Epithelial cell of esophagus (primary cell): ENCODE measurements around the gene GADD45GIP1.
"Not testable (repeated sequence)": the region's sequence is repeated elsewhere in the genome, so short reads cannot be mapped to it uniquely, and the experiment has no call there.

Source experiments
- DNase-seq: peaks from one replicate; pipeline ENCODE4 v3.0.0; 2010; ENCODE audit warnings: low read depth
- H3K4me3 ChIP-seq: 2 replicates; pipeline ENCODE4 v1.5.1; 2011; ENCODE audit warnings: mild to moderate bottlenecking, low read length, control low read depth
- TF ChIP-seq, protein P1 (sequence below): IDR thresholded peaks from 2 replicates; pipeline ENCODE4 v1.5.1; 2011; ENCODE audit warnings: low read depth, mild to moderate bottlenecking, low read length, control low read depth, inconsistent platforms; ENCODE audit not compliant: insufficient read depth; ENCODE audit errors: missing control alignments

GADD45GIP1 gene

GRCh38 chr19:12918253-12918652 is 38.8 kb downstream of the GADD45GIP1 start:
- H3K4me3 ChIP-seq, result no peak overlapping the region
- TF ChIP-seq, protein P1, sequence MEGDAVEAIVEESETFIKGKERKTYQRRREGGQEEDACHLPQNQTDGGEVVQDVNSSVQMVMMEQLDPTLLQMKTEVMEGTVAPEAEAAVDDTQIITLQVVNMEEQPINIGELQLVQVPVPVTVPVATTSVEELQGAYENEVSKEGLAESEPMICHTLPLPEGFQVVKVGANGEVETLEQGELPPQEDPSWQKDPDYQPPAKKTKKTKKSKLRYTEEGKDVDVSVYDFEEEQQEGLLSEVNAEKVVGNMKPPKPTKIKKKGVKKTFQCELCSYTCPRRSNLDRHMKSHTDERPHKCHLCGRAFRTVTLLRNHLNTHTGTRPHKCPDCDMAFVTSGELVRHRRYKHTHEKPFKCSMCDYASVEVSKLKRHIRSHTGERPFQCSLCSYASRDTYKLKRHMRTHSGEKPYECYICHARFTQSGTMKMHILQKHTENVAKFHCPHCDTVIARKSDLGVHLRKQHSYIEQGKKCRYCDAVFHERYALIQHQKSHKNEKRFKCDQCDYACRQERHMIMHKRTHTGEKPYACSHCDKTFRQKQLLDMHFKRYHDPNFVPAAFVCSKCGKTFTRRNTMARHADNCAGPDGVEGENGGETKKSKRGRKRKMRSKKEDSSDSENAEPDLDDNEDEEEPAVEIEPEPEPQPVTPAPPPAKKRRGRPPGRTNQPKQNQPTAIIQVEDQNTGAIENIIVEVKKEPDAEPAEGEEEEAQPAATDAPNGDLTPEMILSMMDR, result no peak
- no peak for DNase-seq

GRCh38 chr19:12915860-12916259 is 41.2 kb downstream of the GADD45GIP1 start:
- DNase-seq, H3K4me3 ChIP-seq: not testable (repeated sequence)

GRCh38 chr19:12913851-12914690 is 43.0 kb downstream of the GADD45GIP1 start:
- no peak overlapping the region for H3K4me3 ChIP-seq
- TF ChIP-seq, protein P1, result no peak
- no peak for DNase-seq

DNA sequence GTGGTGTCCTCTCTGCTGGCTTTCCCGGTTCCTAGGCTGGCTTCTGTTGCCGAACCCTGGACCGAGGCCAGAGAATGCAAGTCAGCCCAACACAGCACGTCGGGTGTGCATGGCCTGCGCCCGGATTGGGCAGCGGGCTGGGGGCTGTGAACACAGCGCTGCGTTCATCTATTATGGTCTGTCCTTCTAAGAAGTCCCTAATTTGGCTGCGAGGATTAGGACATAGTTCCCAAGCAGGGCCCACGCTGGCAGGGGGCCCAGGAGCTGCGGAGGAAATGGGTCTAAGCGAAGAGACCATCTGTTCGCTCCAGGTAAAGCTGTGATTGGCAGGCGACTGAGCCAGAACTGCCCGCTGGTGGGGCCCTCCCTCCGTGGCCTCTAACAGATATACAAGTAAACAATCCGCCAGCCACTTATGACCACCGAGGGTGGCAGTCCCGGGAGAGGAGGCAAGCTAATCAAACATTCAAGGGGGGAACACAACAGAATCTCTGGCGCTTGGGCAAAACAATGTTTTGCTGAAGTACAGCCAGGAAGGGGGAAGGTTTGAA is 43.9 kb downstream of the GADD45GIP1 start:
- DNase-seq, result peak; percentile 30
- H3K4me3 ChIP-seq, result no peak overlapping the region
- TF ChIP-seq, protein P1, result no peak

GRCh38 chr19:12912571-12912970 is 44.5 kb downstream of the GADD45GIP1 start:
- no peak for DNase-seq
- H3K4me3 ChIP-seq, result no peak overlapping the region
- TF ChIP-seq, protein P1, result no peak

GRCh38 chr19:12907166-12907565 is 49.9 kb downstream of the GADD45GIP1 start:
- TF ChIP-seq, protein P1, result no peak
- no peak overlapping the region for H3K4me3 ChIP-seq
- no peak for DNase-seq
